GM19395 (cell line): ENCODE data around the gene NOS3.
"Not testable (repeated sequence)": the region's sequence is repeated elsewhere in the genome, so short reads cannot be mapped to it uniquely, and the experiment has no call there.

Source experiments
- ATAC-seq: cut with Tn5 transposase; IDR thresholded peaks from one replicate; pipeline ENCODE4 v1.9.1; 2021; ENCODE audit warnings: mild to moderate bottlenecking, moderate library complexity; ENCODE audit not compliant: unreplicated experiment

NOS3 gene

GRCh38 chr7:151013733-151014497, 23.1 kb downstream of the NOS3 start:
- no peak for ATAC-seq

DNA sequence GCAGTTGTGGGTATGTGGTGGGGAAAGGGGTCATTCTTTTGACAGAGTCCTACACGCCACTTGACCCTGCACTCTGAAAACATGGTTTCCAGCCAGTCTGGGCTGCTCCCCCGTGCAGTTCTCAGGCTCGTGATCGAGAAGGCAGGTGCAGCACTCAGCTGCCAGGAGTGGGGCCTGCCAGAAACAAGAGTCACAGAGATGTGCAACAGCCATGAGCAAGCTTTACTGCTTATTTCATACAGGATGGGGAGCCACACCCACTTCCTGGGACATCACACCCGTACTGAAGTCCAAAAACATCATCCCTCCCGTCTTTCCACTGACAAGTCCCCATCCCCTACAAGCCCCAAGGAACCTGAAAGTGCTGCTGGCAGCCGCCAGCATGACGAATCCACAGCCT, 24.1 kb downstream of the NOS3 start:
- ATAC-seq = no peak

- no peak for ATAC-seq
Measured at GRCh38 chr7:151015967-151016366, 25.1 kb downstream of the NOS3 start.

DNA sequence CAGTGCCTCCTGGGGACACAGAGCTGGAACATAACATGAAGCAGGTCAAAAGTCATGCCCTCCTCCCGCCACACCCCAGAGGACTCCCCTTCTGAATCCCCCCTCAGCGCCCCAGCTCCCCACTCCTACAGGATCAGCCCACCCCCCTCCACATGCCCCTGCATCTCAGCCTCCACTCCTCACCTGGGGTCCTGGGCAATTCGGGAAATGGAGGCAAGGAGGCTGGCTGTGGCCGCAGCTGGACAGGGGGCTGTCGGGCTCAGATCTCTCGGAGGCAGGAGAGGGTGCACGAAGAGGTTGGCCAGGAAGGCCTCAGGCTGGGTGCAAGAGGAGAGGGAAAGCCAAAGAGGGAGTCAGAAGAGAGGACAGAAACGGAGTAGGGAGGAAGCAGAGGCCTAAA, 25.7 kb downstream of the NOS3 start:
- ATAC-seq = no peak

- ATAC-seq = no peak
Measured at GRCh38 chr7:151016942-151017341, 26.1 kb downstream of the NOS3 start.

DNA sequence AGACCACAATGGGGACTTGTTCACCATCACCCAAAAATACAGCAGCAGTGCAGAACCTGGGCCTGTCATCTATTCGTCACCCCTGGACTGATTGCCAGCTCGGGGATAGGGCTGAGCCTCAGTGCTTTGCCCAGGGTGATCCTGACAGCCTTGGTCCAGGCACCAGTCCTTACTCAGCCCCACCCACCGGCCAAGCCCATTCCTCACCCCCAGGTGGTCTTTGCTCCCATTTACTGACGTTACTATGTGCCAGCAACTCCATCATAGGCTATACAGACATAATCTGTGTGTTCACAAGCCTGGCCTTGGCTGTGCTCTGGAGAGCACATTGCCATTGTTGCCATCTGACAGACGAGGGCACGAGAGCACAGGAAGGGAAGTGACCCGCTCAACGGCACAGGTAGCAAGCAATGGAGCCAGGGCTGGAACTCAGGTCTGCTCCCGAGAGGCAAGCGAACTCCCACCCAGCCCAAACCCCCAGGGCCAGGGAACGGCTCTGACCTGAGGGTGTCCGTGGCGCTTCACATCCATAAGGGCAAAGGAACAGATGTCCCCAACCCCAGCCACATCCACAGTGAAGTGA, 26.6 kb downstream of the NOS3 start:
- no peak for ATAC-seq

- ATAC-seq = peak; percentile 56
Measured at GRCh38 chr7:151017953-151018420, 27.2 kb downstream of the NOS3 start.

- ATAC-seq = peak; percentile 10
Measured at GRCh38 chr7:151018421-151019129, 27.8 kb downstream of the NOS3 start.

DNA sequence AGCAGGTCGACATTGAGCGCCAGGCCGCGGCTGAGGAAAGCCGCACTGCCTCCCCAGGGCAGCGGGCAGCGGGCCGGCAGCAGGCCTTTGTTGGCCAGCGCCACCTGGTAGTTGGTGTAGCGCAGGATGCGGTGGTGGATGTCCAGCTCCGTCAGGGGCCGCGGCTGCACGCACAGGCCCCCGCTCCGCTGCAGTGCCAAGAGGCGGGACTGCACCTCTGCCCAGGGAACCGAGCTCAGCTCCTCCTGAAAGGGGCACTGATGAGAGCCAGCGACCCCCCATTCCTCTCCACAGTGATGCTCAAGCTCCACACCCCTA, 28.3 kb downstream of the NOS3 start:
- no peak for ATAC-seq

DNA sequence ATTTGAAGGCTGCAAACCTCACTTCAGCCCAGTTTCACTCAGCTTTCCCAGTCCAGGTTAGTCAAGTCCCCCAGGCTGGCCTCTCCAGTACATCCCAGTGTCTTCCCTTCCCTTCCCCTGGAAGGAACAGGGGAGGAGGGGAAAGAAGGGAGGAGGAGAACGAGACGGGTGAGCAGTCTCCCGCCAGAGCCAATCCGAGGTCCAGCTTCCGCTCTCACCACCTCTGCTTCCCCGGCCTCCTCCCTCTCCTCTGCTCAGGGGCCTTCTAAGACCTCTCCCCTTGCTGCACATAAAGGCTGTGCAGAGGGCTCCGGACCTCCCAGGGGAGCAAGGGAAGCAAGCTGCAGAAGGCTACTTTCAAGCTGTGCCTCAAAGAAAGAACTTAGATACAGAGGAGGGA, 29.4 kb downstream of the NOS3 start:
- ATAC-seq = no peak

DNA sequence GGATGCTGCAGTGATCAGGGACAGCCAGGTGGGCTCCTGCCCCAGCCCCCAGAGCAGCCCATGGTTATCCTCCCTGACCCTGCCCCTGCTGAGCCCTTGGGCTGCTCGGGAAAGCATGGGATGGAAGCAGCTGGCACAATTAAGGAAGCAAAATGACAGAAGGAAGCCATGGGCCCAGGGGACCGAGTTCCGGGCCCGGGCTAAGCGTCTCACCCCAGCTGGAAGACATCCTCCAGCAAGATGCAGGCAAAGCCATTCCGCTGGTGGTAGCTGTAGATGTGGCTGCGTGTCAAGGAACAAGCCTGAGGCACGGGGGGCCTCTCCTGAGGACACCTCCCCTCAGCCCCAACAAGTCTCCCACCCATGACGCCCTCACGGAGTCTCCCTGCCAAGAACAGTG, 32.4 kb downstream of the NOS3 start:
- no peak for ATAC-seq

GRCh38 chr7:151024435-151025056, 33.7 kb downstream of the NOS3 start, which contains the start of gene ATG9B:
TSS of gene ATG9B (minus strand) at chr7:151024494. CDS start at chr7:151024423, 71 bp downstream.
- ATAC-seq = no peak

GRCh38 chr7:151025924-151026671, 35.3 kb downstream of the NOS3 start:
- no peak for ATAC-seq

DNA sequence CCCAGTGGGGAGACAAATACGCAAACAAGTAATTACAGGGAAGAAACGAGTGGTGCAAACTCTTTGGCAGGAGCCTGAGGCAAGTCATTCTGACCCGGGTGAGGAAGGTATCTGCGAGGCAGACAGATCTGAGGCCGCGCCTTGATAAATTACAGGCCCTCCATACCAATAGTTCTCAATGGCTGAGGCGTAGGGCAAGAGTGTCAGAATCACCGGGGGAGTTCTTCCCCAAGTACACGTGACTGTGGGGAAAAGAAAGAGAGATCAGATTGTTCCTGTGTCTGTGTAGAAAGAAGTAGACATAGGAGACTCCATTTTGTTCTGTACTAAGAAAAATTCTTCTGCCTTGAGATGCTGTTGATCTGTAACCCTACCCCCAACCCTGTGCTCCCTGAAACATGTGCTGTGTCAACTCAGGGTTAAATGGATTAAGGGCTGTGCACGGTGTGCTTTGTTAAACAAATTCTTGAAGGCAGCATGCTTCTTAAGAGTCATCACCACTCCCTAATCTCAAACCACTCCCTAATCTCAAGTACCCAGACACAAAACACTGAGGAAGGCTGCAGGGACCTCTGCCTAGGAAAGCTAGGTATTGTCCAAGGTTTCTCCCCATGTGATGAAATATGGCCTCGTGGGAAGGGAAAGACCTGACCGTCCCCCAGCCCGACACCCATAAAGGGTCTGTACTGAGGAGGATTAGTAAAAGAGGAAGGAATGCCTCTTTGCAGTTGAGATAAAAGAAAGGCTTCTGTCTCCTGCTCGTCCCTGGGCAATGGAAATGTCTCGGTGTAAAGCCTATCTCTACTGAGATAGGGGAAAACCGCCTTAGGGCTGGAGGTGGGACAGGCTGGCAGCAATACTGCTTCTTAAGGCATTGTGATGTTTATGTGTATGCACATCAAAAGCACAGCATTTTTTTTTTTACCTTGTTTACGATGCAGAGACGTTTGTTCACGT, 36.2 kb downstream of the NOS3 start:
- not testable (repeated sequence) for ATAC-seq

GRCh38 chr7:151027728-151028130, 36.9 kb downstream of the NOS3 start:
- peak; percentile 26 for ATAC-seq

- peak; percentile 95 for ATAC-seq
Measured at GRCh38 chr7:151028131-151028947, 37.5 kb downstream of the NOS3 start, which contains the start of gene ABCB8. TSS of gene ABCB8 (plus strand) at chr7:151028450. CDS start at chr7:151028516, 66 bp downstream.

DNA sequence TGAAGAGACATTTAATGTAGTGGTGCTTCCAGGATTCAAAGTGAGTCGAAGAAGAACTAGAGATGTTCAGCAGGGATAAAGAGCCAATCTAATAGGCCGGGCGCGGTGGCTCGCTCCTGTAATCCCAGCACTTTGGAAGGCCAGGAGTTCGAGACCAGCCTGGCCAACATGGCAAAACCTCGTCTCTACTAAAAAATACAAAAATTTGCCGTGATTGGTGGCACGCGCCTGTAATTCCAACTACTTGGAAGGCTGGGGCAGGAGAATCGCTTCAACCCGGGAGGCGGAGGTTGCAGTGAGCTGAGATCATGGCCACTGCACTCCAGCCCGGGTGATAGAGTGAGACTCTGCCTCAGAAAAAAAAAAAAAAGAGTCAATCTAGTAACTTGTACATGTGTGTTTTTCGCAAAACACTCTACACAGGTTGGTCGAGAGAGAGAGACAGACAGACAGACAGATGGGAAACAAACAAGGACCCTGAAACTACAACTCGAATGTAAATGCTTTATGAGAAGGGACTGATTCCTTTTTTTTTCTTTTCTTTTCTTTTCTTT, 38.2 kb downstream of the NOS3 start:
- ATAC-seq = no peak

DNA sequence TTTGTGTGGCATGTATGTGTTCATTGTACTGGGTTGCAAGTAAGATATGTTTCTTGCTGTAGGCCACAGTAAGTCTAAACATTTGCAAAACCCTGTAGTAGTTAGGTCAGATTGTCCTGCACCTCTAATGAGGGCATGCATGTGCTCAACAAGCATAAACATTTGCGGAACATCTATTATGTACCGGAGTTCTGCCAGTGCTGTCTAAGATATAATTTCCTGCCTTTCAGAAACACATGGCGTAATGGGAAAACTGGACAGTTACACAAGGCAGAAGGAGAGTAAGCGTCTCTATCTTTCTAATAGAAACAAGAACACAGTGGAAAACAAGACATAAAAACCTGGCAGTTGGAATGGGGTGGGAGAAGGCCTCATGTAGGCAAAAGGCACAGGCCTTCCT, 40.2 kb downstream of the NOS3 start:
- ATAC-seq = no peak
